ENCODE data around the gene CCDC187. TPM values are rescaled to one million over a fixed set of nuclear protein-coding genes. Genes with fewer than 3 reads are reported as not detected.

Gene CCDC187
- total and polyA plus RNA-seq, 2 of the 13 experiments (the other 11 are each of a cell fraction or from before 2014, with no cell fraction given) = 0.03 to 0.13 TPM

- TF ChIP-seq GABPB1 (CRISPR knock-in tag; IDR thresholded peaks at IDR 0.05) = peak; percentile 51; the same call in 1 of the 2 replicates
- 0 out of 2 replicates have a peak, but pooled peaks have one; percentile 30 for TF ChIP-seq HDAC2 (CRISPR knock-in tag; IDR thresholded peaks at IDR 0.05)
- peak; percentile 88 for TF ChIP-seq HNRNPL (IDR thresholded peaks at IDR 0.05; ENCODE audit: low read depth, low read length)
- peak; percentile 19 for TF ChIP-seq HNRNPLL (IDR thresholded peaks at IDR 0.05; ENCODE audit: low read depth, low read length, poor library complexity, severe bottlenecking)
- TF ChIP-seq CEBPZ (IDR thresholded peaks at IDR 0.05; ENCODE audit: low read length) = no peak
- TF ChIP-seq MAX (IDR thresholded peaks at IDR 0.05) = peak; percentile 15; the same call in 1 of the 2 replicates
- no peak for TF ChIP-seq RNF2 (conservative IDR thresholded peaks at IDR 0.05; ENCODE audit: low read depth)
These were observed 39.4 kb upstream of the CCDC187 start (continued) for GRCh38 chr9:136343121-136343883.
